ENCODE data around the gene FMO1. TPM values are rescaled to one million over a fixed set of nuclear protein-coding genes. Genes with fewer than 3 reads are reported as not detected.
"Not testable (repeated sequence)": the region's sequence is repeated elsewhere in the genome, so short reads cannot be mapped to it uniquely, and the experiment has no call there.

The FMO1 gene
- total RNA-seq, 1 experiment from 2014 or later, result not detected

DNA sequence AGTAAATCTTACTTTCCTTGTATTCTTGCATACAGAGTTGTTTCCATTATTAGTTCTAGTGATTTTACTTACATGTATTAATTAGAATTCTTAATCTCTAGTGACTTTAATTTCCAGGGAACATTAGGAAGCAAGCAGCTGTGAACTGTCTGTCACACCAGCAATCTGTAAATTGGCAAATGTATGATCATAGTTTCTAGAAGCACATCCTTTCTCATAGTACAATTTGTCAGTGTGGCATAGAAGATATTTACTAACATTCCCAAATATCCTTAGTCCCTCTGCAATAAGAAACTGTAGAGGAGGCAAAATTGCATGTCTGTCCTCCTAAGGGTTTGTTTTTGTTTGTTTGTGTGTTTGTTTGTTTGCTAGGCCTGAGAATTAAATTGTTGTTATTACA, 17.0 kb upstream of the FMO1 start:
- DNase-seq (ENCODE audit: extremely low read depth, low read depth), result no peak

DNA sequence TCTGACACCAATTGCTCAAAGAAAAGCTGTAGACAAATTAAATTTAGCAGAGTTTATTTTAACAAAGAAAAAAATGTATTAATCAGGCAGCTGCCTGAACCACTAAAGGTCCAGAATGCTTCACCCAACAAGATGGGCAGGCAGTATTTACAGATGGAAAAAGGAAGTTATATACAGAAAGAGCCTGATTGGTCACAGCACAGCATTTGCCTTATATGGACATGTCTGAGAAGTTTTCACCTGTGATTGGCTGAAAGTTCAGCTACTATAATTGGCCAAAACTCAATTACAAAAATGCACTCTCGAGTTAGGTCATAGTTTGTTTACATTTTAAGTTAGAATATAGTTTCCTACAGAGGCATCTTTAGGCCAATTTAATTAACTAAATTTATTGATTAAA, 15.1 kb upstream of the FMO1 start:
- DNase-seq (ENCODE audit: extremely low read depth, low read depth), result no peak

DNA sequence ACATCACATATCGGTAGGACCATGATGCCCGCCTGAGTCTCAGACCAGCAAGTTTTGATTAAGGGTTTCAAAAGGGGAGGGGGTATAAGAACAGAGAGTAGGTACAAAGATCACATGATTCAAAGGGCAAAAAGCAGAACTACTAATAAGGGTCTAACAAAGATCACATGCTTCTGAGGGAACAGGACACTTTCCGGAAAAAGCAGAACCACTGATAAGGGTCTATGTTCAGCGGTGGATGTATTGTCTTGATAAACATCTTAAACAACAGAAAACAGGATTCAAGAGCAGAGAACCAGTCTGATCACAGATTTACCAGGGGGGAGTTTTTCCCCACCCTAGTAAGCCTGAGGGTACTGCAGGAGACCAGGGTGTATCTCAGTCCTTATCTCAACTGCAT, 12.1 kb upstream of the FMO1 start:
- DNase-seq (ENCODE audit: extremely low read depth, low read depth), result not testable (repeated sequence)

DNA sequence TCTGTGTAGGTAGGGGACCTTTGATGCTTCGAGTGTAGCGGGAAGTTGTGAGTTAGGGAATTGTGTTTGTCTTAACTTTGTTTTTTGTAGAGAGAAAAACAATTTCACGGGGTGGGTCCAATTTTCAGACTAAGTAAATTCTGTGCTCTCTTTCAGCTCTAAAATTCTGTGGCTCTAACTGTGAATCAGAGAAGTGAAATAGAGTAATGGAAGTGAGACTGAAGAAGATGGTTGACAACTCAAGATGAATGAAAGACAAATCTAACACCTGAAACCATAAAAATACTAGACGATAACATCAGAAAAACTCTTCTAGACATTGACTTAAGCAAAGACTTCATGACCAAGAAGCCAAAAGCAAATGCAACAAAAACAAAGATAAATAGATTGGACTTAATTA, 4.4 kb upstream of the FMO1 start:
- no peak for DNase-seq (ENCODE audit: extremely low read depth, low read depth)

DNA sequence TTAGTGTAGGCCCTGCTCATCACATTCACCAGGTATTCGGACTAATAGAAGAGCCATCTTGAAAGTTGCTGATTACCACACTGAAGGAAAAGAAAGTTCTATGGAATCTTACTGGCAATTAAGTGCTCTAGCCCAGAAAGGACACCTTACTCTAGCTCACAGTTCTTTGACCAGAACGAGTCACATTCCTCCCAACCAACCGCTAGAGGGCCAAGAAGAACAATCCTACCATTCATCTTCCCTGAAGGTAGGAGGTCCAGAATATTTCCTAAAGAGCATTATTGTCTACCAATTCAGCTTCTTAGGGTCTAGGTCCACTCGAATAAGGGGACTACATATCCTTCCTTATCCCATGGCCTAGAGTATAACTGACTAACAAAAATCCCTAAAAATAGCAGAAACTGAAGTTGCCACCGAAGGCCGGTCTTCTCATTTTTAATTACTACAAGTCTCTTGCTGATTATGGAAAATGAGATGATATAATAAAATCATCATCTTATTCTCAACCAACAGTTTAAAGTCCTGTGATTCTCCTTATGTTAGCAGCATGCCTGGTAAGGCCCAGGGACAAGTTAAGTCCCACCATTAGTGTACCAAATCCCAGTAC, 2.7 kb upstream of the FMO1 start:
- peak; percentile 46 for DNase-seq (ENCODE audit: extremely low read depth, low read depth)

DNA sequence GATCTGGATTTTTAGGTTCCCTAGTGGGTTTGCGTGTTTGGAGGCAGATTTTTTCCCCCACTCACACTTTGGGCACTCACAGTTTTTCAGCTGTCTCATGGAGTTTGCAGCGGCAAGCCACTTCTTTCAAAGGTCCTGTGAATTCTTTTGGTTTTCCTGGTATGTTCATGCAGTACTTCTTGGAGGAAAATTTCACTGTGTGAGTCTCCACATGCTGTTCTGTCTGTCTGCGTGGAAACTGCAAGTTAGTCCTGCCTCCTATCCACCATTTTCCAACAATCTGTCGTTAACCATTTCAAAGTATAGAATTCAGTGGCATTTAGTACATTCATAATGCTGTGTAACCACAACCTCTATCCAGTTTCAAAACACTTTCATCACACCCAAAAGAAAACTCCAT, 793 bp upstream of the FMO1 start:
- DNase-seq (ENCODE audit: extremely low read depth, low read depth), result no peak

DNA sequence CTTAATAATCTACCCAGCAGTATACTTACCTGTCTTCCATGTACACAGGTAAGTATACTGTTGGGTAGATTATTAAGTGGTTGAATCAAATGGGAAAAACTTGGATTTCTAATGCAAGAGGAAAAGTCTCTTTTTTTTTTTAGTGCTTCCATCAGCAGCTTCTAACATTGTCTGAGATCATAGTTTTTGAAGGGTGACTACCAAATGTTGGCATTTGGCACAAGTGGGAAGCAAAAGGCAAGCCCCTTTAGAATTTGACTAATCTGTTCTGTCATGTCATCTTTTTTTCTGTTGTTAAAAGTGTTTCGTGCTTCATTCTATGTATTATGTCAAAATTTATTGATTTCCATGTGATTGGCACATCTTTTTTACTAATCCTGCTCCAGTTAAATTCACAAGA, 547 bp downstream of the FMO1 start:
- no peak for DNase-seq (ENCODE audit: extremely low read depth, low read depth)

DNA sequence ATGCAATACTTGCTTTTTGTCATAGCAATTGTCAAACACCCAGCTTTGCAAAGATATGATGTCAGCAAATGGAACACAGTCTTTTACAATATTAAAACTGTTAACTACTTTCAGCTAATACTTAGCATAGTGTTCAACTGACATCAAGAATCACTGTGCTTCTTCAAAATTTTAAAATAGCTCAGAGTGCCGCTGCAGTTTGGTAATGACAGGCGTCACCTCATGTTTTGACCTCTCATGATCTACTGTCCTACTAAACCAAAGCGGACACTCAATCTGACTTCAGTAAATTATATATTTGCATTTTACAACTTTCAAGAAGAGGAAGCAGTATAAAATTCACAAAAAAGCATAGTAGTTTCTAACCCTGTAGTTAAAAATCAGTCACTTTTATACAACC, 2.0 kb downstream of the FMO1 start:
- DNase-seq (ENCODE audit: extremely low read depth, low read depth), result no peak

DNA sequence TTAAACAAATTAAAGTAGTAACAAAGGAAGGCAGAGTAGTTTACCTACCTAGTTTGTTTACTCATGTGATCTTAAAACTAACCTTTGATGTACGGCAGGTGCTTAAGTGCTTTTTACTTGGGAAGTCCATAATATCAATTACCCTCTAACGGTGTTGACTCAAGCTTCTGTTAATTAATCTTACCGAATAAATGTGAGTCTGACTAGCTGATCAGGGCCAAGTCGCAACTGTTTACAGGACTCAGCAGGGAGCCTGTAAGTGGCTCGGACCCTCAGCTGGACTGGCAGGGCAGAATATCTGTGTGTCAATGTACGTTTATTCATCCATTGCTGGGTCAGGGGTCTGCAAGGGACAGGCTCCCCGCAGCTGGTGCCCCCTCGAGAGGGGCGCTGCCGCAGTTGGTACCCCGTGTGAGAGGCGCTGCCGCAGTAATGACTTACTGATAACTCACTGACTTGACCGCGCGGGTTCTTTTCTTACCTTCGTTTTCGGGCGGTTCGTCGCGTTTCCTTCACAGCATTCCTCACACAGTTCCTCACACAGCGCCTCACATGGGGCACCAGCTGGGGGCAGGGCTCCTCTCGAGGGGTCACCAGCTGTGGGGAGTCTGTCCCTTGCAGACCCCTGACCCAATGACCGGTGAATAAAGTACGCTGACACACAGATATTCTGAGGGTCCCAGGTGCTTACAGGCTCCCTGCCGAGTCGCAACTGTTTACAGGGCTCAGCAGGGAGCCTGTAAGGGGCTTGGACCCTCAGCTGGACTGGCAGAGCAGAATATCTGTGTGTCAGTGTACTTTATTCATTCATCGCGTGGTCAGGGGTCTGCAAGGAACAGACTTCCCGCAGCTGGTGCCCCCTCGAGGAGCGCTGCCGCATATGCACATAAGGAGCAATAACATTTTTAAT, 3.0 kb downstream of the FMO1 start:
- peak; percentile 20 for DNase-seq (ENCODE audit: extremely low read depth, low read depth)

DNA sequence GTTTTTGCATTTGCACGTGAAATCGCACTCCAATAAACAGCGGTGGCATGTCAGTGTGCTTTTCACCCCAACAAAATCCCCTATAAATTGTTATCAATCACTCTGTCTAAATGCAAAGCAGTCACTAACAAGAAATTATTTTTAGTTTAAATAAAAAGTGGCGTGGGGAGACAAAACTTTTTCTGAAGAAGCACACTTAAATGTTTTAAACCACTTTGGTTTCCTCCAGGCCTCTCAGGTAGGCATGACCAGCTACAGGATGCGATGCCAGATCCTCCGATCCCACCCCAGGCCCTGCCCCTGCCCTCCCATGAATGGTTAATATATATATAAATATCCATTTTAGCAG, 3.6 kb downstream of the FMO1 start:
- DNase-seq (ENCODE audit: extremely low read depth, low read depth), result no peak

DNA sequence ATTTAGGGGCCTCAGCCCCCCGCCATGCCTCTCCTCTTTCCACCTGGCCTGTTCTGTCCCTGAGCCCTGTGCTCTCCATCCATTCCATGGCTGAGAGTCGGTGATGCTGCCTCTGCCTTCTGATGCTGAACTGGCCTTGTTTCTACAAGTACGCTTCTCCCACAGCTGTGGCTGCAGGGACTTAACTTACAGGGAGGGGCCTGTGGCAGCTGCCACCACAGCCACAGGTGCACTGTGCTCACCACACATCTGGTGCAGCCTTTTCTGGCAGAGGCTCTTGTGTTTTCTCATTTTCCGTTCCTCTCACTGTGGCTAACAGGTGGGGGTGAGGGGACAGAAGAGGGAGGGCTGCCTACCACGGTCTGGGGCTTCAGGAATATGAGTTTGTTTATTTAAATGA, 4.2 kb downstream of the FMO1 start:
- DNase-seq (ENCODE audit: extremely low read depth, low read depth), result no peak

DNA sequence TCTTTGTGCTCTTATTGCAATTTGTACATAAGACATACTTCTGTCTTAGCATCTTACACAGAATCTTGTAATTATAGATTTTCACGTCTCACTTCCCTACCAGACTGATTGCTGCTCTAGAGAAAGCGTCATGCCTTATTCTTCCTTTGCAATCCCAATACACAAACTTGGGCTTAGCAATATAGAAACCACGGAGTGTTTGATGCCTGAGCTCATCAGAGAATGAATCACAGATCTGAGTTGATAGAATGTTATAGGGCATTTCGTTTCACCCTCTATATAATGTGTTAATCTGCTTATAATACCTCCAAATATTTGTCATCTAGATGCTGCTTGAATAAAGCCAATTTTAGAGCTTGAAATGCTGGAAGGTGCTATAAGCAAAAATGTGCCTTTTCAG, 6.6 kb downstream of the FMO1 start:
- DNase-seq (ENCODE audit: extremely low read depth, low read depth), result no peak

DNA sequence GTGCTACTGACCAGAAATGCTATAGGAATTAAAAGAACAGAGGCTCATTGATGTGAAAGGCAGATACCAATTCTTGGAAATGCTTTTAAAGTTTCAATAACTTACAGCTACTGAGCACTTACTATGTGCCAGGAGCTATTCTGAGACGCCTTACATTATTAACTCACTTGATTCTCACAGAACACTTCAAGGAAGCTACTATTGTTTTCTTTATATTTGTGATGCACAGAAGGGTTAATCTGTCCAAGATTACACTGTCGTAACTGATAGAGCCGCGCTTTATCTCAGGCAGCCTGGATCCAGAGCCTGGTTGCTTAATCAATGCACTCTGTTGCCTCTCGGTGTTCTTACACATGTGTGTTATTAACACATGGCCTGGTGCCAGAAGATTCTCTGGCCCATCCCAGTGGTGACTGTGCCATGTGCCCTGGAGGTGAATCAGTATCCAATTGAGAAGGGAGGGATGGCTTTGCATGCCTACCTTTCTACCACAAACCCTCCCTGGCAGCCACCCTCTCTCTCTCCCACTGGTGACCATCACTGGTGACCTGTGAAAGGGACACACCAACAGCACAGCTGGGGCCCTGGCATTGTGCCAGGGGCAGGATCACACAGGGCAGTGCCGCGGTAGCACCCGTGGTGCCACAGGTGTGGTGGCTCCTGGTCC, 8.8 kb downstream of the FMO1 start:
- peak; percentile 35 for DNase-seq (ENCODE audit: extremely low read depth, low read depth)

DNA sequence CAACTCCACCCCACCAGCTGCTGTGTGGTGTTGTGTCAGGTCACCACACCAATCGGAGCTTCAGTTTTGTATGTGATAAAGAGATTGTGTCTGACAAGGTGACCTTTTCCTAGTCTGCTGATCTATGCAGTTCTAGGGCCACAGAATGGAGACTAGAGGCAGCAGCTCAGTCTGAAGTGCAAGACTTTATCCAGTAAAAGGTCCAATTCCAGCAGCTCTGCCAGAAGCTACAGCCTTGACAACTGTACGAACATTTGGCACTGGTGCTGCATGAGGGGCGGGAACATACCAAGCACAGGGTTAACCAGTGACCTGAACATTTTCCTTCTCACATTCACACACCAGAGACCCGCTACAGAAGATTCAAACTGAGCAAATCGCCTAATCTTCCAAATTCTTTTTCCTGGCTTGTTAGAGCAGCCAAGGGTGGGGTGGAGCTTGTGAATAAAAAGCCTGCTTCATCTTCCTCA, 9.3 kb downstream of the FMO1 start:
- no peak for DNase-seq (ENCODE audit: extremely low read depth, low read depth)

DNA sequence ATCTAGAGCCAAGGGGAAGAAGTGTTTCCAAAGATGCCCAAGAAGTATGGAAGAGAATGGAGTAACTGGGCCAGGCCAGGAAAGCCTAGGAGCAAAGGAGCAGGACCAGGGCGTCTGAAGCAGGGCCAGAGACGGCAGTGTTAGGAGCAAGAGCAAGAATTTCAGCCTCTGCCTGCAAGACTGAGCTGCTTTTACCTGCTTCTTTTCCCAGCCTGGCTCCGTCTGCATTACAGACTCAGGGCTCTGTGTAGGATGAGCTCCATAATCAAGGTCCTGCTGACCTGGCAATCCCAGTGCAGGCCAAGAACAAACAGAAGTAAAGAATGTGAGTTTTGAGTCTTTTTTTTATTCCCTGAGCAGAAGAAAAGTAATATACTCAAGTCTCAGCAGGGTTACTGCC, 10.1 kb downstream of the FMO1 start:
- no peak for DNase-seq (ENCODE audit: extremely low read depth, low read depth)

DNA sequence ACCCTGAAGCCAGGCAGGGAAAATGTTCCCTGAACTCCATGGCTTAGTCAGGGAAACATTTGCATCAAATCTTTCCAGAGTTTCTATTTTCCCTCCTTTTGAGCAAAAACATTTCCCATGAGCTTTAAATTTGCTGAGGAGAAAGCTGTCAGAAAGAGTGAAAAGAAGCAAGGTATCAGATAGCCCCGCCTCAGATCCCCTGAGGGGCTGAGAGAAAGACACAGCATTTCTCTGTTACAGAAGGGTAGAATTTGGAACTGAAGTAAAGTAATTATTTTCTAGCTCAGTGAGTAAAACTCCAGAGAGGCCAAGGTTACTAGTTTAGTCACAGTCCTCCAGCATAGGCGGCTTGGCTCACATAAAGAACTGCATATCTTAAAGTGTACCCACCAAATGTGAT, 10.6 kb downstream of the FMO1 start:
- no peak for DNase-seq (ENCODE audit: extremely low read depth, low read depth)

DNA sequence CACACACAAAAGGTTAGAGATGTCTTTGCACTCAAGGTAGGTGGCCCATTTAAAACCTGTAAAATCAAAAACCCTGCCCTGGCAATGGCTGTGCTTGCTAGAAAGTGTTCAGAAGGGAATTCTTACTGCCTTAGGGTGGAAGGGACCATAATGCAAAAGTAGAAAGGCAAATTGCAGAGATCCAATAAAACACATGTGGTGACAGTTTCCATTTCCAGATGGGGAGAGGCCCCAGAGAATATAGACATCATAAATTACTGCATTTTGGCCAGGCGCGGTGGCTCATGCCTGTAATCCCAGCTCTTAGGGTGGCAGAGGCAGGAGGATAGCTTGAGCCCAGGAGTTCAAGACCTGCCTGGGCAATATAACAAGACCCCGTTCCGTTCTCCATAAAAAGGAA, 13.0 kb downstream of the FMO1 start:
- no peak for DNase-seq (ENCODE audit: extremely low read depth, low read depth)

DNA sequence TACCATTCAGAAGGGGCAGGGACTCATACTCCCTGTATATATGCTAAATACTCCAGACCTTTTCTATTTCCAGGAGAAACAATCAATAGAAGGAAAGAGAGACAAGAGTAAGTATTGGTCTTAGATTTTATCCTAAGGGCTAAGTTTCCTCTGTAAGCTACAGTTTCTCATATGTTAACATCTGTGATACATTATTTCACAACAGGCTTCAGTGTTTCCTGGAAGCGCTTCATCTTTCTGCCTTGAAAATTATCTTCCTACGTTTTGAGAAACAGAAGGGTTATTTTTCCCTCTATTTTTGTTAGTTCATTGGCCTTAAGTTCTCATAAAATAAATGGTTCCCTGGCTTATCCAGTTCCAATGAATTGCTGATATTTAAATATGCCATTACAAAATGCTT, 15.6 kb downstream of the FMO1 start:
- no peak for DNase-seq (ENCODE audit: extremely low read depth, low read depth)

DNA sequence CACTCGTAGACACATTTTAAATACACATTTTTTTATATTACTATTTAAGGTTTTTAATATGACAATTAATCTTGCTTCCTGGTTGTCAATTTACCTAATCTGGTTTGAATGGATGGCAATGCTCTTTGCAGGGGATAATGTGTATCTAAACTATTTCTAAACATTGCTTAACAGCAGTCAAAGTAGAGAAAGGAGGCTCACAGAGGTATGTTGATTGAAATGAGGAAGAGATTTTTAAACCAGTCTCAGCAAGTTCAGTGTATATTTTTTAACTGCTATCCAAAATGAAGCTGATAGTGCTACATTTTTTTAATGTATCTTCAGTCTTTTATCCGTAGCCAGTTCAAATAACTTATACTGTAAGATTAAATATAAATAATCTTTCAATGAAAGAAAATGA, 17.4 kb downstream of the FMO1 start:
- DNase-seq (ENCODE audit: extremely low read depth, low read depth), result no peak

DNA sequence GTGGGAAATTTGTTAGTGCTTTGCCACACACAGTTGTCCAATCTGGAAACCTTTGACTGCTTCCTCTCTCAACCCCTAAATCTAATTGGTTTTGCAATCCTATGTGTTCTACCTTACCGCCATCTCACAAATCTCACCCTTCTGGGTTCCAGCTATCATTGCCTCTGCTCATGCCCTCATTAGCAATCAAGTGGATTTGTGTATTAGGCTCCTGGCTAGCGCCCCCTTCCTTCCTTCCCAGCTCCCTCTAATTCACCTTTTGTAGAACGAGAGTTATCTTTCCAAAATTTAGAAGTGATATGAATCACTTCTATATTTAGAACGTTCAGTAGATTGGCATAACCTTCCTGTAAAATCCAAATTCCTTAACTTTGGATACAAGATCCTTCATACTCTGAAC, 18.6 kb downstream of the FMO1 start:
- no peak for DNase-seq (ENCODE audit: extremely low read depth, low read depth)

DNA sequence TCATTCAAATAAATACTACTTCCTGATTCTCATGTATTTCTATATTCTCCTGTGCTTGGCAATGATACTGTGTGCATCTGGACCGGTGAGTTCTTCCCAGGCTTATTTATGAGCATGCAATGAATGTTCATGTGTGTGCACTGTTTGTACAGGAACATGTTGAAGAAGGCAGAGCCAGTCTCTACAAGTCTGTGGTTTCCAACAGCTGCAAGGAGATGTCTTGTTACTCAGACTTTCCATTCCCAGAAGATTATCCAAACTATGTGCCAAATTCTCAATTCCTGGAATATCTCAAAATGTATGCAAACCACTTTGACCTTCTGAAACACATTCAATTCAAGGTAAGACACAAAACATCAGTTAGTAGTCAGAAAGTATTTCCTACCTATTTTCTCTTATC, 19.1 kb downstream of the FMO1 start:
- no peak for DNase-seq (ENCODE audit: extremely low read depth, low read depth)

DNA sequence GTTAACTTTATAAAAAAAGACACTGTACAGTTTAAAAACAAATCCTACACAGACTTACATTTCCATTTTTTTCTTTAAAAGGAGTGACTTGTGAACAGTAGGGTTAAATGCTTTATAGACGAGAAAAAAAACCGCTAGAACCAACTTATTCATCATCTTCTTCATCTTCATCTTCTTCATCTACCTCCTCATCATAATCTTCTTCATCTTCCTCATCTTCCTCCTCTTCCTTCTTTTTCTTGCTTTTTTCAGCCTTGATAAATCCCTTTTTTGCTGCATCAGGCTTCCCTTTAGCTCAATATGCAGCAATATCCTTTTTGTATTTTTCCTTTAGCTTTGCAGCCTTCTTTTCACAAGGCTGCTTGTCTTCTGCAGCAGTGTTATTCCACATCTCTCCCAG, 22.5 kb downstream of the FMO1 start:
- no peak for DNase-seq (ENCODE audit: extremely low read depth, low read depth)
